SK-N-MC (cell line): ENCODE data around the gene PTAFR.

Source experiments
- DNase-seq: peaks from one replicate; pipeline ENCODE4 v3.0.0-alpha.2; 2011; ENCODE audit warnings: low read depth, low spot score
- H3K27ac ChIP-seq: fragments of 200-600 bp; sonication (generic); 2 replicates; pipeline ENCODE4 v1.5.1; 2016; ENCODE audit warnings: mixed run types
- H3K36me3 ChIP-seq: fragments of 200-600 bp; sonication (generic); 2 replicates; pipeline ENCODE4 v1.6.1; 2017; ENCODE audit warnings: antibody characterized with exemption, low read length, mixed read lengths; ENCODE audit not compliant: insufficient read depth
- H3K4me3 ChIP-seq: fragments of 200-600 bp; sonication (generic); 2 replicates; pipeline ENCODE4 v1.5.1; 2016
- H3K9ac ChIP-seq: fragments of 200-600 bp; sonication (generic); 2 replicates; pipeline ENCODE4 v1.8.0; 2017; ENCODE audit warnings: mixed run types, mixed read lengths; ENCODE audit not compliant: insufficient read length
- H3K9me3 ChIP-seq: fragments of 200-600 bp; sonication (generic); 2 replicates; pipeline ENCODE4 v1.6.1; 2017; ENCODE audit warnings: low read depth, mild to moderate bottlenecking, antibody characterized with exemption, low read length, moderate library complexity, mixed read lengths
- EZH2 ChIP-seq: fragments of 200-600 bp; sonication (generic); IDR thresholded peaks from one replicate; pipeline ENCODE4 v1.6.1; 2017; ENCODE audit warnings: antibody characterized with exemption
- FOXP2 ChIP-seq: optimal IDR thresholded peaks from 2 replicates; pipeline ENCODE3; 2011; ENCODE audit warnings: mild to moderate bottlenecking, moderate library complexity; ENCODE audit not compliant: insufficient read depth; ENCODE audit errors: extremely low read length, control extremely low read depth
- POLR2AphosphoS5 ChIP-seq: IDR thresholded peaks from 2 replicates; pipeline ENCODE4 v1.6.1; 2012; ENCODE audit warnings: mild to moderate bottlenecking, low read depth, low read length, borderline replicate concordance

The PTAFR gene

DNA sequence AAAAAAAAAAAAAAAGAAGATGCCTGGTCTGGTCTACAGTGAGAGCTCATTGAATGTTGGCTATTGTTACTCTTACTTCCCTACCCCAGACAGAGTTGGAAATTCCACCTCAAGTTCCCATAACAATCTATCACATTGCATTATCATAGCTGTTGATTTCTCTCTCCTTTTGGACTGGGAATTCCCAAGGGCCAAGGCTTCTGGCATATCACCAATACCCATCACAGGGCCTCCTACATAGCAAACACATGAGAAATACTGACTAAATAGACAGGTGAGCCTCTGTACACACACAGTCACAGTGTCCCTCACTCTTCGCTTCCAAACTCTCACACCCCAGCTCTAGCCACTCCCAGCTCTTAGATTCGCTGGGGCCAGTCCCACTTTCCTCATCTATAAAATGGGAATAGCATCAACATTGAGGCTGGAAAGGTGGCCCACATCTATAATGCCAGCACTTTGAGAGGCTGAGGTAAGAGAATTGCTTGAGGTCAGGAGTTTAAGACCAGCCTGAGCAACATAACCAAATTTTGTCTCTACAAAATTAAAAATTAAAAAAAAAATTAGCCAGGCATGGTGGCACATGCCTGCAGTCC lies 6.4 kb downstream of the PTAFR start:
- TF ChIP-seq EZH2 (no peak), FOXP2 (no peak), POLR2AphosphoS5 (no peak)
- Histone ChIP-seq H3K9me3 (no peaks in the 10 kb centered on the region), H3K36me3 (no peaks in the 10 kb centered on the region), H3K9ac (no peak overlapping the region), H3K4me3 (no peak overlapping the region), H3K27ac (no peak overlapping the region)
- DNase-seq: no peak

DNA sequence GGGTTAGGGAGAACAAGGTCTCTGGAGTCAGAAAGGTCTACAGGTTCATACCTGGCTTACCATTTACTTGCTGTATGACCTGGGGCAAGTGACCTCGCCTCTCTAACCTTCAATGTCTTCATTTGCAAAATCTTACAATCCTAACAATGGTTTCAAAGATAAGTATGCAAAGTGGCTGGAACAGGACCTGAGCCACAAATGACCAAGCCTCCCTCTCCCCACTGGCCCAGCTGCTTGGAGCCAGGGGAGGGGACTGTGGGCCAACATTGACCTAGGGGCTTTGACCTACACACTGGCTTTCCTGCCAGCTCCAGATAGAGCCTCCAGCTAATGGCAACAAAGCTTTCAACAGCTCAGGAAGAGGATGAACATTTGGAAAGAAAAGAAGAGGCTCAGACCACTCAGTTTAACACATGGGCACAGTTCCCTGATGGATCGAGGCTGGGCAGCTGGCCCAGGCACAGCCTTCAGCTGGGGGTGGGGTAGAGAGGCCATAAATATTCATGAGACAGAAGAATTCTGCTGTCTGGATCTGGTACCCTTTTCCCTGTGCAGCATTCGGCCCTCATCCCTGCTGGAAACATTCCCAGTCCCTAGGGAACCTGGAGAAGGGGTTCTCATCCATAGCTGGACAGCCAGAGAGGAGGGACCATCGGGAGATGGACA lies 12.9 kb downstream of the PTAFR start:
- H3K36me3 ChIP-seq: no peaks in the 10 kb centered on the region
- no peak overlapping the region for H3K4me3 ChIP-seq
- no peak overlapping the region for H3K9ac ChIP-seq
- no peak for TF ChIP-seq POLR2AphosphoS5
- no peaks in the 10 kb centered on the region for H3K9me3 ChIP-seq
- no peak overlapping the region for H3K27ac ChIP-seq
- no peak for DNase-seq

GRCh38 chr1:28162151-28162550 lies 14.3 kb downstream of the PTAFR start:
- no peak for DNase-seq
- TF ChIP-seq EZH2 (no peak), FOXP2 (no peak), POLR2AphosphoS5 (no peak)
- H3K27ac ChIP-seq: no peak overlapping the region
- no peaks in the 10 kb centered on the region for H3K9me3 ChIP-seq
- no peak overlapping the region for H3K9ac ChIP-seq
- H3K36me3 ChIP-seq: no peaks in the 10 kb centered on the region
- H3K4me3 ChIP-seq: no peak overlapping the region

GRCh38 chr1:28161751-28162150 lies 14.7 kb downstream of the PTAFR start:
- H3K9me3 ChIP-seq: no peaks in the 10 kb centered on the region
- TF ChIP-seq POLR2AphosphoS5 (no peak), FOXP2 (no peak), EZH2 (no peak)
- no peak overlapping the region for H3K27ac ChIP-seq
- no peak overlapping the region for H3K4me3 ChIP-seq
- no peaks in the 10 kb centered on the region for H3K36me3 ChIP-seq
- no peak overlapping the region for H3K9ac ChIP-seq
- no peak for DNase-seq

DNA sequence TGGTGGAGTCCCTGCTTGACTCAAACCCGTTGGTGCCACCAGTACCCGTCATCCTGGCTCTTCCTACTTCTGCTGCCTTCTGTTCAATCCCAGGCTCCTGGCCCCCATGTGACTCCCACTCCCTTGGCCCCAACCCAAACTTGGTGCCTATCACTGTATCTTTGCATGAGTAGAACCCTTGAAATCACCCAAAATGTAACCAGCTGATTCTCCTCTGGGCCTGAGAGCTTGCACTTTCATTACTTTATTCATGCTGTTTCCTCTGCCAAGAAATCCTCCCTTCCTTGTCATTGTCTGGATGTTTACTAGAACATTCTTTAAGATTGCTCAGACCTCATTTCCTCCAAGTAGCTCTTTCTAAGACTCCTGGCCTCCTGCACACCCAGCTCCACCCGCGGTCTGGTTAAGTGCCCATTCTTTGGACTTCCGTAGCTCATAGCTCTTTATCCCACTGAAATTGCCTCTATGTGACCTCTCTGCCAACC lies 15.7 kb downstream of the PTAFR start:
- Histone ChIP-seq H3K4me3 (no peak overlapping the region), H3K36me3 (no peaks in the 10 kb centered on the region), H3K9ac (no peak overlapping the region), H3K27ac (no peak overlapping the region), H3K9me3 (no peaks in the 10 kb centered on the region)
- no peak for DNase-seq
- TF ChIP-seq FOXP2: no peak
- TF ChIP-seq EZH2: no peak
- TF ChIP-seq POLR2AphosphoS5: no peak

- TF ChIP-seq FOXP2 (no peak), EZH2 (no peak), POLR2AphosphoS5 (no peak)
- Histone ChIP-seq H3K9ac (no peak overlapping the region), H3K9me3 (no peaks in the 10 kb centered on the region), H3K27ac (no peak overlapping the region), H3K36me3 (no peaks in the 10 kb centered on the region), H3K4me3 (no peak overlapping the region)
- no peak for DNase-seq
These were observed 16.8 kb downstream of the PTAFR start for GRCh38 chr1:28159680-28160079.

GRCh38 chr1:28159243-28159642 lies 17.2 kb downstream of the PTAFR start:
- Histone ChIP-seq H3K4me3 (no peak overlapping the region), H3K36me3 (no peaks in the 10 kb centered on the region), H3K9ac (no peak overlapping the region), H3K9me3 (no peaks in the 10 kb centered on the region), H3K27ac (no peak overlapping the region)
- TF ChIP-seq EZH2: no peak
- TF ChIP-seq FOXP2: no peak
- TF ChIP-seq POLR2AphosphoS5: no peak
- DNase-seq: no peak

GRCh38 chr1:28157894-28158293 lies 18.6 kb downstream of the PTAFR start:
- no peak for DNase-seq
- Histone ChIP-seq H3K9ac (no peak overlapping the region), H3K9me3 (no peaks in the 10 kb centered on the region), H3K27ac (no peak overlapping the region), H3K4me3 (no peak overlapping the region), H3K36me3 (no peaks in the 10 kb centered on the region)
- TF ChIP-seq POLR2AphosphoS5 (no peak), EZH2 (no peak), FOXP2 (no peak)
